HCT116 (cell line): ENCODE measurements around the gene ARHGAP21. TPM values are rescaled to one million over a fixed set of nuclear protein-coding genes. Genes with fewer than 3 reads are reported as not detected.

ENCODE experiments used
- ATAC-seq: fragments of 200-7000 bp; cut with Tn5 transposase; 2 replicates; pipeline ENCODE4 v1.9.1; 2020; ENCODE audit warnings: mild to moderate bottlenecking, moderate library complexity
- BruUV-seq: library from RNA; stranded (reverse); fragments of 400-500 nt; replicated peaks from 2 replicates; lab custom pipeline; 2021; lab: Mats Ljungman, UMichigan
- CTCF ChIA-PET: fragments of 300-600 bp; sonication (Branson Sonifier 250); formaldehyde crosslinking; loops from one replicate; lab custom pipeline; 2021; ENCODE audit warnings: antibody characterized with exemption; lab: Charles Lee
- POLR2A ChIA-PET: fragments of 300-600, 350-600 bp; sonication (Branson Sonifier 250); formaldehyde crosslinking; loops from one replicate; lab custom pipeline; 2021; ENCODE audit warnings: antibody characterized with exemption; lab: Charles Lee
- RAD21 ChIA-PET, 2 experiments: fragments of 300-600 bp; sonication (Branson Sonifier 250); formaldehyde crosslinking; loops; one replicate each; lab custom pipeline; 2023; ENCODE audit warnings: low total read pairs in 2 of 2; ENCODE audit not compliant: uncharacterized antibody in 2 of 2, unreplicated experiment in 2 of 2, low non-redundant PET in 1 of 2; lab: Charles Lee
- DNase-seq: peaks from one replicate; pipeline ENCODE4 v3.0.0-alpha.2; 2010; ENCODE audit warnings: low read depth, low spot score
- H2AFZ ChIP-seq: fragments of 200-600 bp; shearing (Covaris generic), sonication (generic); 2 replicates; pipeline ENCODE4 v1.6.1; 2017; ENCODE audit warnings: low read depth, mixed run types, mixed read lengths, antibody characterized with exemption, low read length; ENCODE audit not compliant: poor library complexity, severe bottlenecking
- H3K27ac ChIP-seq: 2 replicates; pipeline ENCODE4 v1.5.1; 2012; ENCODE audit warnings: low read depth, low read length
- H3K27me3 ChIP-seq: fragments of 200-600 bp; sonication (generic); 2 replicates; pipeline ENCODE4 v1.6.1; 2016; ENCODE audit warnings: mixed run types, low read length, mixed read lengths; ENCODE audit not compliant: insufficient read depth
- H3K36me3 ChIP-seq, 2 experiments: fragments of 200-500 bp in 1 of 2; fragments of 200-600 bp in 1 of 2; sonication (Bioruptor generic) in 1 of 2; sonication (generic) in 1 of 2; 2 replicates each; pipeline versions ENCODE4 v1.5.1 to v1.6.1; 2014 to 2016; ENCODE audit warnings: low read length in 2 of 2, inconsistent platforms in 1 of 2, mixed read lengths in 1 of 2, mixed run types in 1 of 2; ENCODE audit not compliant: insufficient read depth in 2 of 2, control insufficient read depth in 1 of 2
- H3K4me1 ChIP-seq, 2 experiments: fragments of 200-600 bp in 1 of 2; sonication (generic) in 1 of 2; 2 replicates each; pipeline versions ENCODE4 v1.5.1 to v1.6.1; 2012 to 2017; ENCODE audit warnings: low read length in 2 of 2, inconsistent platforms in 1 of 2, mild to moderate bottlenecking in 1 of 2, mixed read lengths in 1 of 2, mixed run types in 1 of 2, moderate library complexity in 1 of 2; ENCODE audit not compliant: insufficient read depth in 2 of 2, control insufficient read depth in 1 of 2
- H3K4me2 ChIP-seq: fragments of 200-600 bp; sonication (generic); 2 replicates; pipeline ENCODE4 v1.6.1; 2017; ENCODE audit warnings: mixed run types, low read length, mixed read lengths
- H3K4me3 ChIP-seq, 2 experiments: fragments of 200-600 bp in 1 of 2; sonication (generic) in 1 of 2; replicated peaks in 1 of 2; 2 replicates each; pipeline ENCODE4 v1.5.1; 2011 to 2016; ENCODE audit warnings: low read length in 2 of 2, control low read depth in 1 of 2, low read depth in 1 of 2, mild to moderate bottlenecking in 1 of 2, mixed read lengths in 1 of 2, mixed run types in 1 of 2
- H3K79me2 ChIP-seq: fragments of 200-600 bp; sonication (generic); 2 replicates; pipeline ENCODE4 v1.6.1; 2017; ENCODE audit warnings: mild to moderate bottlenecking, mixed run types, low read length, moderate library complexity, mixed read lengths; ENCODE audit not compliant: insufficient read depth
- H3K9ac ChIP-seq: fragments of 200-600 bp; sonication (generic); 2 replicates; pipeline ENCODE4 v1.6.1; 2016; ENCODE audit warnings: low read length, mixed read lengths
- H3K9me2 ChIP-seq: fragments of 200-600 bp; sonication (generic), shearing (Covaris generic); 2 replicates; pipeline ENCODE4 v1.6.1; 2017; ENCODE audit warnings: mixed run types, mild to moderate bottlenecking, moderate library complexity; ENCODE audit not compliant: insufficient read depth
- H3K9me3 ChIP-seq, 2 experiments: fragments of 200-500 bp in 1 of 2; fragments of 200-600 bp in 1 of 2; sonication (Bioruptor generic) in 1 of 2; sonication (generic) in 1 of 2; 2 replicates each; pipeline ENCODE4 v1.6.1; 2014 to 2017; ENCODE audit warnings: low read length in 2 of 2, mixed read lengths in 2 of 2, inconsistent platforms in 1 of 2, low read depth in 1 of 2, mild to moderate bottlenecking in 1 of 2, mixed run types in 1 of 2, moderate library complexity in 1 of 2; ENCODE audit not compliant: control insufficient read depth in 1 of 2, insufficient read depth in 1 of 2
- H4K20me1 ChIP-seq: fragments of 200-600 bp; sonication (generic), shearing (Covaris generic); 2 replicates; pipeline ENCODE4 v1.6.1; 2017; ENCODE audit warnings: mixed run types, mild to moderate bottlenecking, moderate library complexity; ENCODE audit not compliant: insufficient read depth
- CBX3 ChIP-seq: IDR thresholded peaks from 2 replicates; pipeline ENCODE4 v1.6.1; 2012; ENCODE audit warnings: low read depth
- CEBPB ChIP-seq: IDR thresholded peaks from 2 replicates; pipeline ENCODE4 v1.6.1; 2012; ENCODE audit warnings: low read depth
- CTCF ChIP-seq, 3 experiments: fragments of 200-600 bp in 1 of 3; sonication (generic) in 1 of 3; IDR thresholded peaks in 2 of 3; conservative IDR thresholded peaks in 1 of 3; 2 replicates each; pipeline ENCODE4 v1.5.1; 2012 to 2017; ENCODE audit warnings: low read depth in 2 of 3, low read length in 2 of 3, antibody characterized with exemption in 1 of 3, borderline replicate concordance in 1 of 3, control low read depth in 1 of 3, mild to moderate bottlenecking in 1 of 3, mixed read lengths in 1 of 3, mixed run types in 1 of 3, moderate library complexity in 1 of 3; ENCODE audit not compliant: insufficient read depth in 1 of 3
- EGR1 ChIP-seq: IDR thresholded peaks from 2 replicates; pipeline ENCODE4 v1.6.1; 2012; ENCODE audit warnings: low read depth
- ELF1 ChIP-seq: IDR thresholded peaks from 2 replicates; pipeline ENCODE4 v1.6.1; 2012; ENCODE audit warnings: low read depth, borderline replicate concordance
- EZH2 ChIP-seq: fragments of 200-600 bp; sonication (generic); IDR thresholded peaks from 2 replicates; pipeline ENCODE4 v1.6.1; 2017; ENCODE audit warnings: antibody characterized with exemption, mixed run types
- FOSL1 ChIP-seq: IDR thresholded peaks from 2 replicates; pipeline ENCODE4 v1.6.1; 2012; ENCODE audit warnings: low read depth
- JUND ChIP-seq: IDR thresholded peaks from 2 replicates; pipeline ENCODE4 v1.6.1; 2012
- MAX ChIP-seq: IDR thresholded peaks from 2 replicates; pipeline ENCODE4 v1.6.1; 2012
- POLR2A ChIP-seq: IDR thresholded peaks from 2 replicates; pipeline ENCODE4 v1.7.0; 2011; ENCODE audit warnings: borderline replicate concordance; ENCODE audit not compliant: insufficient read depth, insufficient read length; ENCODE audit errors: extremely low read depth
- POLR2AphosphoS5 ChIP-seq: IDR thresholded peaks from 2 replicates; pipeline ENCODE4 v1.6.1; 2011; ENCODE audit warnings: mild to moderate bottlenecking, low read depth, low read length, moderate library complexity
- RAD21 ChIP-seq: IDR thresholded peaks from 2 replicates; pipeline ENCODE4 v1.6.1; 2012; ENCODE audit warnings: low read depth, mild to moderate bottlenecking
- SIN3A ChIP-seq: IDR thresholded peaks from 2 replicates; pipeline ENCODE4 v1.6.1; 2012; ENCODE audit warnings: low read depth
- SP1 ChIP-seq: IDR thresholded peaks from 2 replicates; pipeline ENCODE4 v1.6.1; 2012; ENCODE audit warnings: low read depth
- SRF ChIP-seq: IDR thresholded peaks from 2 replicates; pipeline ENCODE4 v1.6.1; 2012; ENCODE audit warnings: low read depth
- YY1 ChIP-seq: IDR thresholded peaks from 2 replicates; pipeline ENCODE4 v1.6.1; 2011; ENCODE audit warnings: low read length, low read depth, moderate library complexity, mild to moderate bottlenecking; ENCODE audit not compliant: insufficient replicate concordance; ENCODE audit errors: extremely low read depth
- ZFX ChIP-seq: fragments of 450-650 bp; IDR thresholded peaks from 2 replicates; pipeline ENCODE4 v1.6.1; 2017
- ZNF274 ChIP-seq: fragments of 200-500 bp; sonication (Bioruptor generic); IDR thresholded peaks from 2 replicates; pipeline ENCODE4 v1.6.1; 2014; ENCODE audit warnings: mild to moderate bottlenecking, low read depth, low read length, inconsistent platforms
- intact Hi-C: fragments of 100-400 bp; cut with micrococcal nuclease; formaldehyde crosslinking; loops from 2 replicates; pipeline ENCODE4 v1.10.0; 2022
- total RNA-seq: library from RNA; stranded (reverse); gene quantifications from one replicate; pipeline ENCODE4 v1.2.1, GENCODE V29; 2021; ENCODE audit not compliant: unreplicated experiment
- TF ChIP-seq, protein P1 (sequence below): IDR thresholded peaks from 2 replicates; pipeline ENCODE4 v1.6.1; 2012

ARHGAP21 gene
- total RNA-seq, 1 experiment from 2014 or later = 47.7 TPM

GRCh38 chr10:24574161-24574560, 149.5 kb downstream of the ARHGAP21 start:
- Histone ChIP-seq H3K27me3 (peaks cover 4% of the 10 kb centered on the region; the same call in 1 of the 2 replicates), H3K9me2 (no peaks in the 10 kb centered on the region), H3K36me3 (no peaks in the 10 kb centered on the region), H3K27ac (no peak overlapping the region), H3K4me2 (no peak overlapping the region), H3K9ac (no peak overlapping the region), H3K79me2 (no peaks in the 10 kb centered on the region), H3K4me3 (no peak overlapping the region), H4K20me1 (no peaks in the 10 kb centered on the region), H3K9me3 (no peaks in the 10 kb centered on the region), H3K4me1 (no peaks in the 10 kb centered on the region), H2AFZ (no peak overlapping the region)
- ATAC-seq (0 out of 2 replicates have a peak, but pooled peaks have one; percentile 20), DNase-seq (no peak)
- no TSS peak for BruUV-seq
- CTCF ChIA-PET = no interaction called here
- POLR2A ChIA-PET = no interaction called here
- intact Hi-C loops = no loop called here
- TF ChIP-seq RAD21 (no peak), FOSL1 (no peak), EGR1 (no peak), JUND (no peak), POLR2AphosphoS5 (no peak), YY1 (no peak), SIN3A (no peak), ELF1 (no peak), MAX (no peak), CTCF (IDR thresholded peaks at IDR 0.05 in 2 of 3, conservative IDR thresholded peaks at IDR 0.05 in 1 of 3; ENCODE audit: borderline replicate concordance in 1 of 3, insufficient read depth in 1 of 3, low read depth in 2 of 3, low read length in 2 of 3) (no peak), ZNF274 (no peak), EZH2 (no peak), ZFX (no peak), SP1 (no peak), SRF (no peak), CEBPB (no peak), POLR2A (no peak), CBX3 (no peak)
- TF ChIP-seq, protein P1, sequence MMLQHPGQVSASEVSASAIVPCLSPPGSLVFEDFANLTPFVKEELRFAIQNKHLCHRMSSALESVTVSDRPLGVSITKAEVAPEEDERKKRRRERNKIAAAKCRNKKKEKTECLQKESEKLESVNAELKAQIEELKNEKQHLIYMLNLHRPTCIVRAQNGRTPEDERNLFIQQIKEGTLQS = no peak
- RAD21 ChIA-PET = no interaction called here
